K562 (cell line): ENCODE measurements around the gene ITSN2. TPM values are rescaled to one million over a fixed set of nuclear protein-coding genes. Genes with fewer than 3 reads are reported as not detected.

ENCODE experiments used
- ATAC-seq: fragments of 200-7000 bp; cut with Tn5 transposase; 3 replicates; pipeline ENCODE4 v1.9.1; 2020; ENCODE audit warnings: moderate library complexity
- BruUV-seq: library from RNA; stranded (reverse); fragments of 400-500 nt; replicated peaks from 2 replicates; lab custom pipeline; 2021; lab: Mats Ljungman, UMichigan
- CTCF ChIA-PET: fragments of 300-600 bp; formaldehyde crosslinking; extraction: SDS; loops from one replicate; lab custom pipeline; 2021; ENCODE audit warnings: low intra/inter-chr PET ratio; lab: Yijun Ruan, JAX
- POLR2A ChIA-PET: fragments of 300-600, 350-650 bp; sonication (Branson Sonifier 250); formaldehyde crosslinking; extraction: SDS; loops from one replicate; lab custom pipeline; 2021; ENCODE audit warnings: antibody characterized with exemption, inconsistent platforms; lab: Yijun Ruan, JAX
- DNase-seq, 4 experiments: peaks; one replicate each; pipeline versions ENCODE4 v3.0.0 to v3.0.0-alpha.2; 2011 to 2018; ENCODE audit warnings: low spot score in 3 of 4, mixed read lengths in 3 of 4; ENCODE audit errors: extremely low read depth in 1 of 4
- FAIRE-seq: peaks from 2 replicates; lab custom pipeline; 2011; peaks lifted over from hg19 to GRCh38; lab: Jason Lieb, UNC
- H2AFZ ChIP-seq: 2 replicates; pipeline ENCODE4 v1.6.0; 2011; ENCODE audit warnings: low read depth, low read length, control low read depth, inconsistent platforms
- H3K27ac ChIP-seq: fragments of 200-600 bp; 3 replicates; pipeline ENCODE4 v1.8.0; 2011; ENCODE audit warnings: low read depth, mild to moderate bottlenecking, control low read depth, inconsistent platforms, low read length, moderate library complexity, mixed read lengths; ENCODE audit errors: extremely low read depth
- H3K27me3 ChIP-seq, 2 experiments: fragments of 300-600 bp in 1 of 2; 2 replicates in 1 of 2; 3 replicates in 1 of 2; pipeline versions ENCODE4 v1.6.0 to v1.8.0; 2011; ENCODE audit warnings: inconsistent platforms in 2 of 2, low read length in 2 of 2, mild to moderate bottlenecking in 1 of 2, mixed read lengths in 1 of 2, moderate library complexity in 1 of 2; ENCODE audit not compliant: control insufficient read depth in 2 of 2, insufficient read depth in 2 of 2
- H3K36me3 ChIP-seq: fragments of 300-600 bp; 3 replicates; pipeline ENCODE4 v1.8.0; 2011; ENCODE audit warnings: mild to moderate bottlenecking, low read length, inconsistent platforms; ENCODE audit not compliant: control insufficient read depth, insufficient read depth
- H3K4me1 ChIP-seq, 2 experiments: fragments of 200-600 bp in 1 of 2; replicated peaks in 1 of 2; 2 replicates in 1 of 2; 3 replicates in 1 of 2; pipeline versions ENCODE4 v1.5.1 to v1.8.0; 2011; ENCODE audit warnings: inconsistent platforms in 2 of 2, low read length in 2 of 2, mild to moderate bottlenecking in 1 of 2, mixed read lengths in 1 of 2, moderate library complexity in 1 of 2; ENCODE audit not compliant: control insufficient read depth in 2 of 2, insufficient read depth in 2 of 2
- H3K4me2 ChIP-seq: 2 replicates; pipeline ENCODE4 v1.6.1; 2011; ENCODE audit warnings: low read length, control low read depth, inconsistent platforms, mixed read lengths; ENCODE audit not compliant: insufficient read depth
- H3K4me3 ChIP-seq: fragments of 200-600 bp; sonication (generic), shearing (Covaris generic); 2 replicates; pipeline ENCODE4 v1.5.1; 2016; ENCODE audit warnings: control low read depth, inconsistent platforms
- H3K79me2 ChIP-seq: fragments of 200-600 bp; 3 replicates; pipeline ENCODE4 v1.8.0; 2011; ENCODE audit warnings: low read length, inconsistent platforms; ENCODE audit not compliant: control insufficient read depth, insufficient read depth
- H3K9ac ChIP-seq, 2 experiments: 2 replicates each; pipeline versions ENCODE4 v1.6.0 to v1.6.1; 2011; ENCODE audit warnings: low read depth in 2 of 2, low read length in 2 of 2, control low read depth in 1 of 2, inconsistent platforms in 1 of 2, mild to moderate bottlenecking in 1 of 2, mixed read lengths in 1 of 2; ENCODE audit not compliant: insufficient read depth in 1 of 2
- H3K9me1 ChIP-seq: one replicate; pipeline ENCODE4 v1.6.0; 2011; ENCODE audit warnings: inconsistent platforms, mild to moderate bottlenecking, low read length, moderate library complexity; ENCODE audit not compliant: control insufficient read depth, insufficient read depth
- H3K9me3 ChIP-seq: replicated peaks from 2 replicates; pipeline ENCODE4 v1.5.1; 2011; ENCODE audit warnings: low read depth, low read length, inconsistent platforms; ENCODE audit not compliant: control insufficient read depth, insufficient read depth
- H4K20me1 ChIP-seq: replicated peaks from 2 replicates; pipeline ENCODE4 v1.6.1; 2011; ENCODE audit warnings: low read length, inconsistent platforms, mixed read lengths; ENCODE audit not compliant: control insufficient read depth, insufficient read depth
- HNRNPL ChIP-seq: fragments of 200-400 bp; formaldehyde crosslinking; IDR thresholded peaks from 2 replicates; pipeline ENCODE4 v1.6.1; 2017; ENCODE audit warnings: low read depth, mild to moderate bottlenecking, low read length
- RFX5 ChIP-seq: IDR thresholded peaks from 2 replicates; pipeline ENCODE4 v1.6.1; 2011; ENCODE audit warnings: low read depth, mild to moderate bottlenecking, improper control_type of control experiment, low read length
- SIN3B ChIP-seq: fragments of 450-650 bp; IDR thresholded peaks from 2 replicates; pipeline ENCODE4 v1.6.1; 2017; ENCODE audit warnings: low read depth, mild to moderate bottlenecking, moderate library complexity
- WGBS: fragments of 100-300 bp; shearing (Covaris generic); methylation state at CpG from one replicate; pipeline ENCODE4 v1.1.6; 2016; ENCODE audit warnings: low coverage, mixed read lengths; ENCODE audit not compliant: insufficient coverage; ENCODE audit errors: missing lambda C conversion rate; 5-methylcytosine and 5-hydroxymethylcytosine counted together
- in situ Hi-C: fragments of 300-500 bp; cut with MboI; formaldehyde crosslinking; loops from 4 replicates; pipeline ENCODE4 v1.15.0; 2018; ENCODE audit warnings: inconsistent platforms, mixed read lengths
- intact Hi-C: fragments of 100-400 bp; cut with micrococcal nuclease; formaldehyde crosslinking; loops from 2 replicates; pipeline ENCODE4 v1.14.2; 2022
- polyA plus RNA-seq, 8 experiments: library from polyadenylated mRNA; depleted of rRNA in 4 of 8; stranded (reverse) in 5 of 8; unstranded in 3 of 8; fragments of >200 nt; fragmentation: Nextera tagmentation in 2 of 8; fragmentation: Illumina TruSeq in 1 of 8; extraction: Ambion mirVana in 2 of 8; extraction: Trizol in 1 of 8; gene quantifications; 2 replicates each; pipeline versions ENCODE4 v1.2.1 to v1.2.3, GENCODE V29; 2011 to 2014; ENCODE audit warnings: inconsistent platforms in 1 of 8, missing spikeins in 1 of 8
- total RNA-seq, 7 experiments: library from RNA; depleted of rRNA in 6 of 7; stranded (reverse); fragments of >200 nt in 6 of 7; fragmentation: Illumina TruSeq in 2 of 7; extraction: Trizol in 2 of 7; gene quantifications; 2 replicates each; pipeline versions ENCODE4 v1.2.1 to v1.2.3, GENCODE V29; 2011 to 2021; ENCODE audit warnings: low replicate concordance in 1 of 7
- TF ChIP-seq, protein P1 (sequence below): sonication (generic); formaldehyde crosslinking; IDR thresholded peaks from 2 replicates; pipeline ENCODE4 v1.8.1; 2023; ENCODE audit warnings: mild to moderate bottlenecking, missing genetic modification reagents
- TF ChIP-seq, protein P2 (sequence below), 2 experiments: IDR thresholded peaks; 2 replicates each; pipeline ENCODE4 v1.6.1; 2012; ENCODE audit warnings: improper control_type of control experiment in 2 of 2, low read depth in 2 of 2, low read length in 2 of 2, borderline replicate concordance in 1 of 2
- TF ChIP-seq, protein P3 (sequence below), 2 experiments: fragments of 450-650 bp; formaldehyde crosslinking in 1 of 2; IDR thresholded peaks; 2 replicates each; pipeline versions ENCODE4 v1.4.0 to v1.6.1; 2014 to 2020; ENCODE audit warnings: mild to moderate bottlenecking in 2 of 2, borderline replicate concordance in 1 of 2, low read depth in 1 of 2

The ITSN2 gene
- total and polyA plus RNA-seq, 9 of the 15 experiments (the other 6 are each of a cell fraction or from before 2014, with no cell fraction given): 6.6 to 19.9 (median 15.2) TPM

DNA sequence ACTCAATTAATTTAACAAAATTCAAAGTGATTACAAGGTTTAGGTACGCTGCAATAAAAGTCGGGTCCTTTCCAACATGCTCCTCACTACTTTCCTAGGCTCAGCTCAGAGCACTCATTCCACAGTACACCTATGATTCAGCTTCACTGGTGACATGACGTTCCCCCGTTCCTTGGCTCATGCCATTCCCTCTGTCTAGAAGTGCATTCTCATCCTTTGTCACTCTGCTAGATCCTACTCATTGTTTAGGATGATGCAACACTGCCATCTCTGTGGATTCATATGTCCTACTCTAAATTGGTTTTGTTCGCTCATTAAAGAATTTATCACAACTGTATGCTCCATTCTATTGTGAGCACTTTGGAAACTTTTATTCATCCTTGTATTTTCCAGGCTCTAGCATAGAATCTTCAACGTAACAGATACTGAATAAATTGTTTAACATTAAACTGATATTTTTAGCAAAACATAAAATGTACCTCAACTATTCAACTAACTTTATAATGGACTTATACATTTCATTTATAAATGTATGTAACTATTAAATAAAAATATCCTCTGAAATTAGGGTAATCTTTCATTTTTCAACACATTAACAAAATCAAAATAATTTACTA, 106.9 kb downstream of the ITSN2 start:
- Histone ChIP-seq H3K9me3 (no peaks in the 10 kb centered on the region), H3K79me2 (no peaks in the 10 kb centered on the region), H3K4me3 (no peak overlapping the region), H3K9ac (no peak overlapping the region; a peak in 1 of 4 replicates), H3K36me3 (peaks cover 4% of the 10 kb centered on the region; the same call in 2 of the 3 replicates), H3K27me3 (no peaks in the 10 kb centered on the region), H3K27ac (peak overlapping the region; percentile 59), H3K4me1 (peaks cover 0 to 9% of the 10 kb centered on the region in 2 experiments; a peak in 2 of 5 replicates), H3K4me2 (peak overlapping the region; percentile 42; the same call in 1 of the 2 replicates), H2AFZ (peak overlapping the region; percentile 60), H3K9me1 (no peaks in the 10 kb centered on the region), H4K20me1 (no peaks in the 10 kb centered on the region)
- peak; percentile 99 for ATAC-seq
- peak; percentile 48 to 68 (median 62) for DNase-seq
- WGBS: 47% methylated on average over 6 of the region's 6 CpGs
- ChIA-PET CTCF (interaction anchor here (0.6 to 0.9 kb wide), 2 partner anchors 42 to 169 kb away, joined by 3 read pairs; no protein-coding TSS in a partner anchor), POLR2A (interaction anchor here (0.6 to 1.0 kb wide), 2 partner anchors 9 to 41 kb away, joined by 3 to 4 read pairs; no protein-coding TSS in a partner anchor)
- in situ Hi-C loops: no loop called here
- BruUV-seq: no TSS peak
- intact Hi-C loops: no loop called here
- peak; percentile 88 for FAIRE-seq
- TF ChIP-seq SIN3B (no peak), RFX5 (no peak), HNRNPL (no peak)
- TF ChIP-seq, protein P1, sequence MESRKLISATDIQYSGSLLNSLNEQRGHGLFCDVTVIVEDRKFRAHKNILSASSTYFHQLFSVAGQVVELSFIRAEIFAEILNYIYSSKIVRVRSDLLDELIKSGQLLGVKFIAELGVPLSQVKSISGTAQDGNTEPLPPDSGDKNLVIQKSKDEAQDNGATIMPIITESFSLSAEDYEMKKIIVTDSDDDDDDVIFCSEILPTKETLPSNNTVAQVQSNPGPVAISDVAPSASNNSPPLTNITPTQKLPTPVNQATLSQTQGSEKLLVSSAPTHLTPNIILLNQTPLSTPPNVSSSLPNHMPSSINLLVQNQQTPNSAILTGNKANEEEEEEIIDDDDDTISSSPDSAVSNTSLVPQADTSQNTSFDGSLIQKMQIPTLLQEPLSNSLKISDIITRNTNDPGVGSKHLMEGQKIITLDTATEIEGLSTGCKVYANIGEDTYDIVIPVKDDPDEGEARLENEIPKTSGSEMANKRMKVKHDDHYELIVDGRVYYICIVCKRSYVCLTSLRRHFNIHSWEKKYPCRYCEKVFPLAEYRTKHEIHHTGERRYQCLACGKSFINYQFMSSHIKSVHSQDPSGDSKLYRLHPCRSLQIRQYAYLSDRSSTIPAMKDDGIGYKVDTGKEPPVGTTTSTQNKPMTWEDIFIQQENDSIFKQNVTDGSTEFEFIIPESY: no peak
- TF ChIP-seq, protein P2, sequence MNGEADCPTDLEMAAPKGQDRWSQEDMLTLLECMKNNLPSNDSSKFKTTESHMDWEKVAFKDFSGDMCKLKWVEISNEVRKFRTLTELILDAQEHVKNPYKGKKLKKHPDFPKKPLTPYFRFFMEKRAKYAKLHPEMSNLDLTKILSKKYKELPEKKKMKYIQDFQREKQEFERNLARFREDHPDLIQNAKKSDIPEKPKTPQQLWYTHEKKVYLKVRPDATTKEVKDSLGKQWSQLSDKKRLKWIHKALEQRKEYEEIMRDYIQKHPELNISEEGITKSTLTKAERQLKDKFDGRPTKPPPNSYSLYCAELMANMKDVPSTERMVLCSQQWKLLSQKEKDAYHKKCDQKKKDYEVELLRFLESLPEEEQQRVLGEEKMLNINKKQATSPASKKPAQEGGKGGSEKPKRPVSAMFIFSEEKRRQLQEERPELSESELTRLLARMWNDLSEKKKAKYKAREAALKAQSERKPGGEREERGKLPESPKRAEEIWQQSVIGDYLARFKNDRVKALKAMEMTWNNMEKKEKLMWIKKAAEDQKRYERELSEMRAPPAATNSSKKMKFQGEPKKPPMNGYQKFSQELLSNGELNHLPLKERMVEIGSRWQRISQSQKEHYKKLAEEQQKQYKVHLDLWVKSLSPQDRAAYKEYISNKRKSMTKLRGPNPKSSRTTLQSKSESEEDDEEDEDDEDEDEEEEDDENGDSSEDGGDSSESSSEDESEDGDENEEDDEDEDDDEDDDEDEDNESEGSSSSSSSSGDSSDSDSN (IDR thresholded peaks at IDR 0.05; ENCODE audit: borderline replicate concordance in 1 of 2, low read depth in 2 of 2, low read length in 2 of 2): peak in 1 of 2 experiments; percentile 16; a peak in 1 of 4 replicates
- TF ChIP-seq, protein P3, sequence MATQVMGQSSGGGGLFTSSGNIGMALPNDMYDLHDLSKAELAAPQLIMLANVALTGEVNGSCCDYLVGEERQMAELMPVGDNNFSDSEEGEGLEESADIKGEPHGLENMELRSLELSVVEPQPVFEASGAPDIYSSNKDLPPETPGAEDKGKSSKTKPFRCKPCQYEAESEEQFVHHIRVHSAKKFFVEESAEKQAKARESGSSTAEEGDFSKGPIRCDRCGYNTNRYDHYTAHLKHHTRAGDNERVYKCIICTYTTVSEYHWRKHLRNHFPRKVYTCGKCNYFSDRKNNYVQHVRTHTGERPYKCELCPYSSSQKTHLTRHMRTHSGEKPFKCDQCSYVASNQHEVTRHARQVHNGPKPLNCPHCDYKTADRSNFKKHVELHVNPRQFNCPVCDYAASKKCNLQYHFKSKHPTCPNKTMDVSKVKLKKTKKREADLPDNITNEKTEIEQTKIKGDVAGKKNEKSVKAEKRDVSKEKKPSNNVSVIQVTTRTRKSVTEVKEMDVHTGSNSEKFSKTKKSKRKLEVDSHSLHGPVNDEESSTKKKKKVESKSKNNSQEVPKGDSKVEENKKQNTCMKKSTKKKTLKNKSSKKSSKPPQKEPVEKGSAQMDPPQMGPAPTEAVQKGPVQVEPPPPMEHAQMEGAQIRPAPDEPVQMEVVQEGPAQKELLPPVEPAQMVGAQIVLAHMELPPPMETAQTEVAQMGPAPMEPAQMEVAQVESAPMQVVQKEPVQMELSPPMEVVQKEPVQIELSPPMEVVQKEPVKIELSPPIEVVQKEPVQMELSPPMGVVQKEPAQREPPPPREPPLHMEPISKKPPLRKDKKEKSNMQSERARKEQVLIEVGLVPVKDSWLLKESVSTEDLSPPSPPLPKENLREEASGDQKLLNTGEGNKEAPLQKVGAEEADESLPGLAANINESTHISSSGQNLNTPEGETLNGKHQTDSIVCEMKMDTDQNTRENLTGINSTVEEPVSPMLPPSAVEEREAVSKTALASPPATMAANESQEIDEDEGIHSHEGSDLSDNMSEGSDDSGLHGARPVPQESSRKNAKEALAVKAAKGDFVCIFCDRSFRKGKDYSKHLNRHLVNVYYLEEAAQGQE (IDR thresholded peaks at IDR 0.05; ENCODE audit: borderline replicate concordance): no peak
- TF ChIP-seq, protein P3 (CRISPR knock-in tag; IDR thresholded peaks at IDR 0.05; ENCODE audit: low read depth): no peak
